Measurements from ENCODE around the gene SPIRE2. TPM values are rescaled to one million over a fixed set of nuclear protein-coding genes. Genes with fewer than 3 reads are reported as not detected.
"Not testable (repeated sequence)": the region's sequence is repeated elsewhere in the genome, so short reads cannot be mapped to it uniquely, and the experiment has no call there.

SPIRE2 gene
- total RNA-seq, 2 donors from 2014 or later: 0.69 to 0.91 TPM

- DNase-seq; H3K4me3 Mint-ChIP-seq; ATAC-seq (replicated peaks in 1 of 2); H3K36me3 Mint-ChIP-seq (ENCODE audit: insufficient read depth in 2 of 2); H3K27ac Mint-ChIP-seq; H3K9me3 Mint-ChIP-seq: not testable (repeated sequence)
- Mint-ChIP-seq H3K4me1 (ENCODE audit: low read depth) (peaks cover 24% of the 10 kb centered on the region), H3K27me3 (ENCODE audit: low read depth) (peaks cover 20% of the 10 kb centered on the region)
These were observed 6.6 kb downstream of the SPIRE2 start for GRCh38 chr16:89834813-89835363.

- H3K36me3 Mint-ChIP-seq (ENCODE audit: insufficient read depth in 2 of 2); ATAC-seq (replicated peaks in 1 of 2); H3K9me3 Mint-ChIP-seq; DNase-seq; H3K27ac Mint-ChIP-seq: not testable (repeated sequence)
- peaks cover 31% of the 10 kb centered on the region for H3K4me1 Mint-ChIP-seq (ENCODE audit: low read depth)
- H3K27me3 Mint-ChIP-seq (ENCODE audit: low read depth): peaks cover 11% of the 10 kb centered on the region
- H3K4me3 Mint-ChIP-seq: peak overlapping the region in 1 of 2 donors; percentile 24
These were observed 8.2 kb downstream of the SPIRE2 start for GRCh38 chr16:89836484-89836883.

- ATAC-seq (replicated peaks in 1 of 2): no peak
- Mint-ChIP-seq H3K4me3 (peak overlapping the region; percentile 61 to 65), H3K9me3 (no peaks in the 10 kb centered on the region), H3K36me3 (ENCODE audit: insufficient read depth in 2 of 2) (no peaks in the 10 kb centered on the region), H3K4me1 (ENCODE audit: low read depth) (peaks cover 37% of the 10 kb centered on the region), H3K27ac (no peak overlapping the region), H3K27me3 (ENCODE audit: low read depth) (peaks cover 6% of the 10 kb centered on the region)
- no peak for DNase-seq
These were observed 8.8 kb downstream of the SPIRE2 start for GRCh38 chr16:89837014-89837546.

- ATAC-seq (replicated peaks in 1 of 2) (peak; percentile 87 to 88), DNase-seq (peak; percentile 62 to 81)
- Mint-ChIP-seq H3K9me3 (no peaks in the 10 kb centered on the region), H3K36me3 (ENCODE audit: insufficient read depth in 2 of 2) (no peaks in the 10 kb centered on the region), H3K4me3 (peak overlapping the region in 1 of 2 donors; percentile 39), H3K4me1 (ENCODE audit: low read depth) (peaks cover 56% of the 10 kb centered on the region), H3K27ac (peak overlapping the region; percentile 63), H3K27me3 (ENCODE audit: low read depth) (no peaks in the 10 kb centered on the region)
These were observed 13.0 kb downstream of the SPIRE2 start for GRCh38 chr16:89841275-89841674.

- no peaks in the 10 kb centered on the region for H3K9me3 Mint-ChIP-seq
These were observed 14.5 kb downstream of the SPIRE2 start for GRCh38 chr16:89842471-89843408.

GRCh38 chr16:89843409-89844350, 15.4 kb downstream of the SPIRE2 start:
- Mint-ChIP-seq H3K9me3 (no peaks in the 10 kb centered on the region), H3K27me3 (ENCODE audit: low read depth) (no peaks in the 10 kb centered on the region), H3K4me1 (ENCODE audit: low read depth) (peaks cover 42% of the 10 kb centered on the region), H3K36me3 (ENCODE audit: insufficient read depth in 2 of 2) (no peaks in the 10 kb centered on the region), H3K4me3 (no peak overlapping the region), H3K27ac (no peak overlapping the region)
- DNase-seq: no peak
- no peak for ATAC-seq (replicated peaks in 1 of 2)

More at GRCh38 chr16:89842471-89843408, 14.5 kb downstream of the SPIRE2 start:
- no peak for ATAC-seq (replicated peaks in 1 of 2)
- Mint-ChIP-seq H3K4me3 (no peak overlapping the region), H3K36me3 (ENCODE audit: insufficient read depth in 2 of 2) (no peaks in the 10 kb centered on the region), H3K27me3 (ENCODE audit: low read depth) (no peaks in the 10 kb centered on the region), H3K27ac (no peak overlapping the region), H3K4me1 (ENCODE audit: low read depth) (peaks cover 52% of the 10 kb centered on the region)
- DNase-seq: no peak

GRCh38 chr16:89844739-89845339, 16.6 kb downstream of the SPIRE2 start:
- H3K4me1 Mint-ChIP-seq (ENCODE audit: low read depth): peaks cover 34% of the 10 kb centered on the region
- DNase-seq: no peak
- no peak overlapping the region for H3K4me3 Mint-ChIP-seq
- H3K36me3 Mint-ChIP-seq (ENCODE audit: insufficient read depth in 2 of 2): no peaks in the 10 kb centered on the region
- H3K9me3 Mint-ChIP-seq: no peaks in the 10 kb centered on the region
- H3K27me3 Mint-ChIP-seq (ENCODE audit: low read depth): no peaks in the 10 kb centered on the region
- no peak for ATAC-seq (replicated peaks in 1 of 2)
- no peak overlapping the region for H3K27ac Mint-ChIP-seq

GRCh38 chr16:89845417-89845816, 17.1 kb downstream of the SPIRE2 start:
- H3K4me1 Mint-ChIP-seq (ENCODE audit: low read depth): peaks cover 34% of the 10 kb centered on the region
- no peak overlapping the region for H3K27ac Mint-ChIP-seq

GRCh38 chr16:89847051-89847939, 19.0 kb downstream of the SPIRE2 start:
- H3K36me3 Mint-ChIP-seq (ENCODE audit: insufficient read depth in 2 of 2): no peaks in the 10 kb centered on the region
- peaks cover 21% of the 10 kb centered on the region for H3K4me1 Mint-ChIP-seq (ENCODE audit: low read depth)
- no peaks in the 10 kb centered on the region for H3K9me3 Mint-ChIP-seq
- DNase-seq: no peak
- no peaks in the 10 kb centered on the region for H3K27me3 Mint-ChIP-seq (ENCODE audit: low read depth)
- ATAC-seq (replicated peaks in 1 of 2): no peak
- no peak overlapping the region for H3K4me3 Mint-ChIP-seq
- H3K27ac Mint-ChIP-seq: no peak overlapping the region

More at GRCh38 chr16:89845417-89845816, 17.1 kb downstream of the SPIRE2 start:
- no peaks in the 10 kb centered on the region for H3K9me3 Mint-ChIP-seq
- no peaks in the 10 kb centered on the region for H3K36me3 Mint-ChIP-seq (ENCODE audit: insufficient read depth in 2 of 2)
- ATAC-seq (replicated peaks in 1 of 2) (no peak), DNase-seq (no peak)
- no peaks in the 10 kb centered on the region for H3K27me3 Mint-ChIP-seq (ENCODE audit: low read depth)
- peak overlapping the region in 1 of 2 donors; percentile 15 for H3K4me3 Mint-ChIP-seq

- no peak for DNase-seq
- no peaks in the 10 kb centered on the region for H3K36me3 Mint-ChIP-seq (ENCODE audit: insufficient read depth in 2 of 2)
- H3K9me3 Mint-ChIP-seq: no peaks in the 10 kb centered on the region
- H3K27me3 Mint-ChIP-seq (ENCODE audit: low read depth): no peaks in the 10 kb centered on the region
- H3K4me3 Mint-ChIP-seq: no peak overlapping the region
- ATAC-seq (replicated peaks in 1 of 2): no peak
- H3K4me1 Mint-ChIP-seq (ENCODE audit: low read depth): peaks cover 21% of the 10 kb centered on the region
- no peak overlapping the region for H3K27ac Mint-ChIP-seq
These were observed 19.6 kb downstream of the SPIRE2 start for GRCh38 chr16:89847940-89848297.

- H3K9me3 Mint-ChIP-seq: no peaks in the 10 kb centered on the region
- peaks cover 21% of the 10 kb centered on the region for H3K4me1 Mint-ChIP-seq (ENCODE audit: low read depth)
- no peak overlapping the region for H3K4me3 Mint-ChIP-seq
- no peak overlapping the region for H3K27ac Mint-ChIP-seq
- H3K36me3 Mint-ChIP-seq (ENCODE audit: insufficient read depth in 2 of 2): no peaks in the 10 kb centered on the region
- DNase-seq (no peak), ATAC-seq (replicated peaks in 1 of 2) (no peak)
- no peaks in the 10 kb centered on the region for H3K27me3 Mint-ChIP-seq (ENCODE audit: low read depth)
These were observed 20.7 kb downstream of the SPIRE2 start for GRCh38 chr16:89848974-89849373.
